Activated CD8-positive, alpha-beta memory T cell treated with anti-CD3 and anti-CD28 coated beads for 36 hours (primary cell): ENCODE results near the gene COCH. TPM values are rescaled to one million over a fixed set of nuclear protein-coding genes. Genes with fewer than 3 reads are reported as not detected.
"Not testable (repeated sequence)": the region's sequence is repeated elsewhere in the genome, so short reads cannot be mapped to it uniquely, and the experiment has no call there.

Source experiments
- CTCF ChIA-PET: fragments of 350-600 bp; sonication (Branson Sonifier 250); formaldehyde crosslinking; loops from one replicate; lab custom pipeline; 2021; ENCODE audit warnings: antibody characterized with exemption; lab: Charles Lee
- POLR2A ChIA-PET: fragments of 350-600 bp; sonication (Branson Sonifier 250); formaldehyde crosslinking; loops from one replicate; lab custom pipeline; 2021; ENCODE audit warnings: antibody characterized with exemption; lab: Charles Lee
- total RNA-seq, 2 experiments: library from RNA; stranded (reverse); gene quantifications; one replicate each; pipeline ENCODE4 v1.2.3, GENCODE V29; 2021

Gene COCH
- total RNA-seq, 2 experiments from 2014 or later = 3.1 TPM

- CTCF ChIA-PET = no interaction called here
- POLR2A ChIA-PET = no interaction called here
These were observed 845 bp upstream of the COCH start for GRCh38 chr14:30873308-30874119.

GRCh38 chr14:30874999-30875787, 834 bp downstream of the COCH start:
- CTCF ChIA-PET = no interaction called here

GRCh38 chr14:30875788-30876053, 1.4 kb downstream of the COCH start:
- POLR2A ChIA-PET = no interaction called here
- CTCF ChIA-PET = no interaction called here

More at GRCh38 chr14:30874999-30875787, 834 bp downstream of the COCH start:
- POLR2A ChIA-PET = no interaction called here

- ChIA-PET POLR2A (no interaction called here), CTCF (no interaction called here)
These were observed 2.3 kb downstream of the COCH start for GRCh38 chr14:30876692-30877091.

GRCh38 chr14:30882431-30882830, 8.1 kb downstream of the COCH start:
- ChIA-PET POLR2A (no interaction called here), CTCF (no interaction called here)

- POLR2A ChIA-PET = interaction anchor here (1.3 kb wide), 1 partner anchor 143 kb away, joined by 4 read pairs; the partner anchor contains the start of gene STRN3
- CTCF ChIA-PET = no interaction called here
These were observed 9.3 kb downstream of the COCH start for GRCh38 chr14:30883508-30884294.

GRCh38 chr14:30884901-30885300, 10.5 kb downstream of the COCH start:
- ChIA-PET POLR2A (no interaction called here), CTCF (no interaction called here)

GRCh38 chr14:30885840-30886740, 11.7 kb downstream of the COCH start:
- POLR2A ChIA-PET = no interaction called here

GRCh38 chr14:30888480-30889243, 14.3 kb downstream of the COCH start:
- CTCF ChIA-PET = interaction anchor here (1.5 kb wide), 1 partner anchor 17 kb away, joined by 4 read pairs; no protein-coding TSS in a partner anchor
- POLR2A ChIA-PET = no interaction called here

More at GRCh38 chr14:30885840-30886740, 11.7 kb downstream of the COCH start:
- CTCF ChIA-PET = no interaction called here

- POLR2A ChIA-PET = no interaction called here
- CTCF ChIA-PET = no interaction called here
These were observed 14.9 kb downstream of the COCH start for GRCh38 chr14:30889244-30889594.

GRCh38 chr14:30893819-30894218, 19.5 kb downstream of the COCH start:
- CTCF ChIA-PET = no interaction called here
- POLR2A ChIA-PET = no interaction called here

- ChIA-PET POLR2A (interaction anchor here (0.7 kb wide), 1 partner anchor 269 kb away, joined by 14 read pairs; no protein-coding TSS in a partner anchor), CTCF (interaction anchor here (0.8 kb wide), 1 partner anchor 11 kb away, joined by 3 read pairs; no protein-coding TSS in a partner anchor)
These were observed 20.7 kb downstream of the COCH start for GRCh38 chr14:30894923-30895515.

- CTCF ChIA-PET = no interaction called here
- POLR2A ChIA-PET = no interaction called here
These were observed 22.1 kb downstream of the COCH start for GRCh38 chr14:30896435-30896834.

GRCh38 chr14:30897121-30897520, 22.8 kb downstream of the COCH start:
- CTCF ChIA-PET, POLR2A ChIA-PET: not testable (repeated sequence)

- POLR2A ChIA-PET = no interaction called here
- CTCF ChIA-PET = no interaction called here
These were observed 29.1 kb downstream of the COCH start for GRCh38 chr14:30903285-30904124.

GRCh38 chr14:30906752-30907658, 32.6 kb downstream of the COCH start:
- POLR2A ChIA-PET = no interaction called here
- CTCF ChIA-PET = no interaction called here
